ENCODE results near the gene KDELR1. TPM values are rescaled to one million over a fixed set of nuclear protein-coding genes. Genes with fewer than 3 reads are reported as not detected.
A peak's percentile ranks its signal among the peaks of the same experiment; 100 is the strongest.

Gene KDELR1
- total and polyA plus RNA-seq, 9 of the 15 experiments (the other 6 are each of a cell fraction or from before 2014, with no cell fraction given) = 6.1 to 165 (median 58.5) TPM

DNA sequence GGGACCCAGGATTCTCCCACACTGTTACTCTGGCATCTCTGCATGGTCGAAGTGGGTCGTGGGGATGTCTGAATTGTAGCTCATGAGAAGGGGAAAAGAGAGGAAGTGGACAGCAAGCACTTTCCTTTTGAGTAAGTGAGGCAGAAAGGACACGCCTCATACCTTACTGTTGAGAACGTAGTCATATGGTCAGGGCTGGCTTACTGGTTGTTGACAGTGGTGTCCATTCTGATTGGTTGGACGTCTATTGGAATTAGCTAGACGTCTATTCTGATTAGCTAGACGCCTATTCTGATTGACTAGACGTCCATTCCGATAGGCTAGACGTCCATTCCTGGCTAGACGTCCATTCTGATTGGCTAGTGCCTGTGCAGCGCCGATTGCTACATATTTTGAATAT lies 14.5 kb upstream of the KDELR1 start:
- H3K79me2 ChIP-seq (ENCODE audit: control insufficient read depth, insufficient read depth, low read length) = peaks cover 53% of the 10 kb centered on the region
- BruUV-seq (replicated peaks) = no TSS peak
- CTCF ChIA-PET (ENCODE audit: low intra/inter-chr PET ratio) = no interaction called here
- H3K9me3 ChIP-seq (replicated peaks; ENCODE audit: control insufficient read depth, insufficient read depth, low read depth, low read length) = no peaks in the 10 kb centered on the region
- 79% methylated on average over 12 of the region's 13 CpGs for WGBS (ENCODE audit: insufficient coverage, low coverage, missing lambda C conversion rate)
- H3K4me2 ChIP-seq (ENCODE audit: insufficient read depth, low read length) = no peak overlapping the region
- DNase-seq (ENCODE audit: extremely low read depth in 1 of 4, low spot score in 3 of 4) (no peak), ATAC-seq (no peak), FAIRE-seq (no peak)
- H3K36me3 ChIP-seq (ENCODE audit: control insufficient read depth, insufficient read depth, low read length) = peaks cover 32% of the 10 kb centered on the region; the same call in 2 of the 3 replicates
- H4K20me1 ChIP-seq (replicated peaks; ENCODE audit: control insufficient read depth, insufficient read depth, low read length) = peaks cover 2% of the 10 kb centered on the region; the same call in 1 of the 2 replicates
- no peaks in the 10 kb centered on the region for H3K27me3 ChIP-seq (ENCODE audit: control insufficient read depth in 2 of 2, insufficient read depth in 2 of 2, low read length in 2 of 2)
- no peak overlapping the region for H3K27ac ChIP-seq (ENCODE audit: extremely low read depth, low read depth, low read length)
- TF ChIP-seq E2F3 (CRISPR knock-in tag; IDR thresholded peaks at IDR 0.05) (no peak), SPI1 (IDR thresholded peaks at IDR 0.05; ENCODE audit: borderline replicate concordance, low read depth, low read length) (peak; percentile 52; the same call in 1 of the 2 replicates)
- H3K4me1 ChIP-seq (replicated peaks in 1 of 2; ENCODE audit: control insufficient read depth in 2 of 2, insufficient read depth in 2 of 2, low read length in 2 of 2) = peaks cover 2 to 14% of the 10 kb centered on the region in 2 experiments; a peak in 4 of 5 replicates
- POLR2A ChIA-PET = no interaction called here
- intact Hi-C loops (cut with micrococcal nuclease) (no loop called here), in situ Hi-C loops (cut with MboI) (no loop called here)
- H3K9ac ChIP-seq (ENCODE audit: insufficient read depth in 1 of 2, low read depth in 2 of 2, low read length in 2 of 2) = no peak overlapping the region
- no peaks in the 10 kb centered on the region for H3K9me1 ChIP-seq (ENCODE audit: control insufficient read depth, insufficient read depth, low read length)
- H2AFZ ChIP-seq (ENCODE audit: low read depth, low read length) = no peak overlapping the region
- H3K4me3 ChIP-seq = no peak overlapping the region

DNA sequence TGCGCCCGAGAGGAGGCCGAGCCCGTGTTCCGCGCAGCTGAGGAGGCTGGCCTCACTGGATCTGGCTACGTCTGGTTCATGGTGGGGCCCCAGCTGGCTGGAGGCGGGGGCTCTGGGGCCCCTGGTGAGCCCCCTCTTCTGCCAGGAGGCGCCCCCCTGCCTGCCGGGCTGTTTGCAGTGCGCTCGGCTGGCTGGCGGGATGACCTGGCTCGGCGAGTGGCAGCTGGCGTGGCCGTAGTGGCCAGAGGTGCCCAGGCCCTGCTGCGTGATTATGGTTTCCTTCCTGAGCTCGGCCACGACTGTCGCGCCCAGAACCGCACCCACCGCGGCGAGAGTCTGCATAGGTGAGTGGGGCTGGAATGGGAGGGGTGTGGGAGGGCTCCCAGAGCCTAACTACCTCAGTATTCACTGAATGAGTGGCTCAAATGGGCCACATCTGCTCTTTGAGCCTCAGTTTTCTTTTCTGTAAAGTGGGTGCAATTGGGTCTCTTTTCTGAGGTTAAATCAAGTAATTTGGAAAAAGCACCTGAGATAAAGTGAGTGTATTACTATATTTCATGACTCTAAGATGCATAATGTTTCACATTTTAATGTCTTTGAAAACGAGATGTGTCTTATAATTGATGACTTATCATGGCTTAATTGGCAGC lies 13.8 kb upstream of the KDELR1 start:
- CTCF ChIA-PET (ENCODE audit: low intra/inter-chr PET ratio) = no interaction called here
- no peak for ATAC-seq
- Histone ChIP-seq H3K9me3 (replicated peaks; ENCODE audit: control insufficient read depth, insufficient read depth, low read depth, low read length) (no peaks in the 10 kb centered on the region), H3K79me2 (ENCODE audit: control insufficient read depth, insufficient read depth, low read length) (peaks cover 60% of the 10 kb centered on the region), H2AFZ (ENCODE audit: low read depth, low read length) (no peak overlapping the region), H3K4me3 (no peak overlapping the region), H3K9ac (ENCODE audit: insufficient read depth in 1 of 2, low read depth in 2 of 2, low read length in 2 of 2) (peak overlapping the region in 1 of 2 experiments; percentile 53; a peak in 1 of 4 replicates), H3K27ac (ENCODE audit: extremely low read depth, low read depth, low read length) (no peak overlapping the region), H4K20me1 (replicated peaks; ENCODE audit: control insufficient read depth, insufficient read depth, low read length) (peaks cover 8% of the 10 kb centered on the region), H3K4me1 (replicated peaks in 1 of 2; ENCODE audit: control insufficient read depth in 2 of 2, insufficient read depth in 2 of 2, low read length in 2 of 2) (peaks cover 7 to 21% of the 10 kb centered on the region in 2 experiments; a peak in 4 of 5 replicates), H3K4me2 (ENCODE audit: insufficient read depth, low read length) (no peak overlapping the region), H3K9me1 (ENCODE audit: control insufficient read depth, insufficient read depth, low read length) (no peaks in the 10 kb centered on the region), H3K27me3 (ENCODE audit: control insufficient read depth in 2 of 2, insufficient read depth in 2 of 2, low read length in 2 of 2) (no peaks in the 10 kb centered on the region), H3K36me3 (ENCODE audit: control insufficient read depth, insufficient read depth, low read length) (peaks cover 35% of the 10 kb centered on the region; the same call in 2 of the 3 replicates)
- WGBS (ENCODE audit: insufficient coverage, low coverage, missing lambda C conversion rate) = 93% methylated on average over 22 of the region's 27 CpGs
- intact Hi-C loops (cut with micrococcal nuclease) = no loop called here
- DNase-seq (ENCODE audit: extremely low read depth in 1 of 4, low spot score in 3 of 4) = no peak
- POLR2A ChIA-PET = interaction anchor here (1.2 kb wide), 1 partner anchor 10 kb away, joined by 3 read pairs; no protein-coding TSS in a partner anchor
- in situ Hi-C loops (cut with MboI) = no loop called here
- no TSS peak for BruUV-seq (replicated peaks)
- no peak for FAIRE-seq
- TF ChIP-seq, protein P1, sequence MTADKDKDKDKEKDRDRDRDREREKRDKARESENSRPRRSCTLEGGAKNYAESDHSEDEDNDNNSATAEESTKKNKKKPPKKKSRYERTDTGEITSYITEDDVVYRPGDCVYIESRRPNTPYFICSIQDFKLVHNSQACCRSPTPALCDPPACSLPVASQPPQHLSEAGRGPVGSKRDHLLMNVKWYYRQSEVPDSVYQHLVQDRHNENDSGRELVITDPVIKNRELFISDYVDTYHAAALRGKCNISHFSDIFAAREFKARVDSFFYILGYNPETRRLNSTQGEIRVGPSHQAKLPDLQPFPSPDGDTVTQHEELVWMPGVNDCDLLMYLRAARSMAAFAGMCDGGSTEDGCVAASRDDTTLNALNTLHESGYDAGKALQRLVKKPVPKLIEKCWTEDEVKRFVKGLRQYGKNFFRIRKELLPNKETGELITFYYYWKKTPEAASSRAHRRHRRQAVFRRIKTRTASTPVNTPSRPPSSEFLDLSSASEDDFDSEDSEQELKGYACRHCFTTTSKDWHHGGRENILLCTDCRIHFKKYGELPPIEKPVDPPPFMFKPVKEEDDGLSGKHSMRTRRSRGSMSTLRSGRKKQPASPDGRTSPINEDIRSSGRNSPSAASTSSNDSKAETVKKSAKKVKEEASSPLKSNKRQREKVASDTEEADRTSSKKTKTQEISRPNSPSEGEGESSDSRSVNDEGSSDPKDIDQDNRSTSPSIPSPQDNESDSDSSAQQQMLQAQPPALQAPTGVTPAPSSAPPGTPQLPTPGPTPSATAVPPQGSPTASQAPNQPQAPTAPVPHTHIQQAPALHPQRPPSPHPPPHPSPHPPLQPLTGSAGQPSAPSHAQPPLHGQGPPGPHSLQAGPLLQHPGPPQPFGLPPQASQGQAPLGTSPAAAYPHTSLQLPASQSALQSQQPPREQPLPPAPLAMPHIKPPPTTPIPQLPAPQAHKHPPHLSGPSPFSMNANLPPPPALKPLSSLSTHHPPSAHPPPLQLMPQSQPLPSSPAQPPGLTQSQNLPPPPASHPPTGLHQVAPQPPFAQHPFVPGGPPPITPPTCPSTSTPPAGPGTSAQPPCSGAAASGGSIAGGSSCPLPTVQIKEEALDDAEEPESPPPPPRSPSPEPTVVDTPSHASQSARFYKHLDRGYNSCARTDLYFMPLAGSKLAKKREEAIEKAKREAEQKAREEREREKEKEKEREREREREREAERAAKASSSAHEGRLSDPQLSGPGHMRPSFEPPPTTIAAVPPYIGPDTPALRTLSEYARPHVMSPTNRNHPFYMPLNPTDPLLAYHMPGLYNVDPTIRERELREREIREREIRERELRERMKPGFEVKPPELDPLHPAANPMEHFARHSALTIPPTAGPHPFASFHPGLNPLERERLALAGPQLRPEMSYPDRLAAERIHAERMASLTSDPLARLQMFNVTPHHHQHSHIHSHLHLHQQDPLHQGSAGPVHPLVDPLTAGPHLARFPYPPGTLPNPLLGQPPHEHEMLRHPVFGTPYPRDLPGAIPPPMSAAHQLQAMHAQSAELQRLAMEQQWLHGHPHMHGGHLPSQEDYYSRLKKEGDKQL (CRISPR knock-in tag; IDR thresholded peaks at IDR 0.05; ENCODE audit: borderline replicate concordance) = no peak
- TF ChIP-seq CBX3 (IDR thresholded peaks at IDR 0.05; ENCODE audit: borderline replicate concordance in 1 of 2, low read length in 2 of 2) (0 out of 3 replicates have a peak, but pooled peaks of 1 of the 2 experiments have one; percentile 21), SNRNP70 (optimal IDR thresholded peaks at IDR 0.05; ENCODE audit: low read depth, low read length) (no peak), JUNB (CRISPR knock-in tag; conservative IDR thresholded peaks at IDR 0.05) (no peak)
- TF ChIP-seq, protein P2, sequence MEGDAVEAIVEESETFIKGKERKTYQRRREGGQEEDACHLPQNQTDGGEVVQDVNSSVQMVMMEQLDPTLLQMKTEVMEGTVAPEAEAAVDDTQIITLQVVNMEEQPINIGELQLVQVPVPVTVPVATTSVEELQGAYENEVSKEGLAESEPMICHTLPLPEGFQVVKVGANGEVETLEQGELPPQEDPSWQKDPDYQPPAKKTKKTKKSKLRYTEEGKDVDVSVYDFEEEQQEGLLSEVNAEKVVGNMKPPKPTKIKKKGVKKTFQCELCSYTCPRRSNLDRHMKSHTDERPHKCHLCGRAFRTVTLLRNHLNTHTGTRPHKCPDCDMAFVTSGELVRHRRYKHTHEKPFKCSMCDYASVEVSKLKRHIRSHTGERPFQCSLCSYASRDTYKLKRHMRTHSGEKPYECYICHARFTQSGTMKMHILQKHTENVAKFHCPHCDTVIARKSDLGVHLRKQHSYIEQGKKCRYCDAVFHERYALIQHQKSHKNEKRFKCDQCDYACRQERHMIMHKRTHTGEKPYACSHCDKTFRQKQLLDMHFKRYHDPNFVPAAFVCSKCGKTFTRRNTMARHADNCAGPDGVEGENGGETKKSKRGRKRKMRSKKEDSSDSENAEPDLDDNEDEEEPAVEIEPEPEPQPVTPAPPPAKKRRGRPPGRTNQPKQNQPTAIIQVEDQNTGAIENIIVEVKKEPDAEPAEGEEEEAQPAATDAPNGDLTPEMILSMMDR (IDR thresholded peaks at IDR 0.05 in 2 of 3, conservative IDR thresholded peaks at IDR 0.05 in 1 of 3; ENCODE audit: insufficient read depth in 2 of 3, low read depth in 1 of 3, low read length in 3 of 3) = no peak

Data from K562 (cell line).